SU-DHL-6 (cell line): ENCODE data around the gene CDH1.

Source experiments
- CTCF ChIP-seq: fragments of 200-600 bp; sonication (generic); IDR thresholded peaks from one replicate; pipeline ENCODE4 v1.5.1; 2017; ENCODE audit warnings: antibody characterized with exemption, mild to moderate bottlenecking, low read length, moderate library complexity; ENCODE audit not compliant: insufficient read depth, poor library complexity, severe bottlenecking
- EZH2phosphoT487 ChIP-seq: fragments of 200-600 bp; sonication (generic), shearing (Covaris generic); conservative IDR thresholded peaks from 2 replicates; pipeline ENCODE4 v1.6.1; 2018; ENCODE audit warnings: mild to moderate bottlenecking, antibody characterized with exemption, low read length, moderate library complexity, mixed read lengths

DNA sequence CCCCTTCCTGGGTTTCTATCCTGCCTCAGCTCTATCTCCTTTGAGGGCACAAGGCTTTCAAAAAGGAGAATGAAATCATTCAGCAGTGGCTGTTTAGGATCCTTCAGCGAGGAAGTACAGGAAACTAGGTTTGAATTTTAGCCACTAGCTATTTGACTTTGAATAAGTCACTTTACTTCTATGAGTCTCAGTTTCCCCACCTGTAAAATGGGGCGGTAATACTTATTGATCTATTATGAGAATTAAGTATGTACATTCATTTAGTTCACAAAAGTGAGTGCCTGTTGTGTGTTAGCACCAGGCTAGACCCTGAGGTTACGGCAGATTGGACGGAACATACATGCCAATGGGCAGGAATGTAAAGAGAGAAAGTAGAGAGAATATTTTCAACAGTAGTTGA lies 6.6 kb downstream of the CDH1 start:
- TF ChIP-seq EZH2phosphoT487 (no peak), CTCF (no peak)
